Activated naive CD4-positive, alpha-beta T cell treated with anti-CD3 and anti-CD28 coated beads, Interleukin-2, amount 50 U/mL, for 24 hours (primary cell): ENCODE data around the gene LRRC10B.

Experiments used
- H3K27ac Mint-ChIP-seq: one replicate; pipeline ENCODE4 v1.8.0; 2021; ENCODE audit warnings: mild to moderate bottlenecking, mixed read lengths
- H3K27me3 Mint-ChIP-seq: one replicate; pipeline ENCODE4 v1.8.0; 2021; ENCODE audit warnings: mixed read lengths
- H3K36me3 Mint-ChIP-seq: one replicate; pipeline ENCODE4 v1.8.0; 2021; ENCODE audit warnings: mixed read lengths
- H3K4me1 Mint-ChIP-seq: one replicate; pipeline ENCODE4 v1.8.0; 2021; ENCODE audit warnings: mixed read lengths
- H3K4me3 Mint-ChIP-seq: one replicate; pipeline ENCODE4 v1.8.0; 2021; ENCODE audit warnings: mild to moderate bottlenecking, mixed read lengths
- H3K9me3 Mint-ChIP-seq: one replicate; pipeline ENCODE4 v1.8.0; 2021; ENCODE audit warnings: mixed read lengths

LRRC10B gene

GRCh38 chr11:61542024-61542461, 33.5 kb downstream of the LRRC10B start:
- no peaks in the 10 kb centered on the region for H3K9me3 Mint-ChIP-seq
- H3K4me3 Mint-ChIP-seq: no peak overlapping the region
- no peak overlapping the region for H3K27ac Mint-ChIP-seq
- peaks cover 9% of the 10 kb centered on the region for H3K27me3 Mint-ChIP-seq
- no peaks in the 10 kb centered on the region for H3K36me3 Mint-ChIP-seq
- no peaks in the 10 kb centered on the region for H3K4me1 Mint-ChIP-seq

DNA sequence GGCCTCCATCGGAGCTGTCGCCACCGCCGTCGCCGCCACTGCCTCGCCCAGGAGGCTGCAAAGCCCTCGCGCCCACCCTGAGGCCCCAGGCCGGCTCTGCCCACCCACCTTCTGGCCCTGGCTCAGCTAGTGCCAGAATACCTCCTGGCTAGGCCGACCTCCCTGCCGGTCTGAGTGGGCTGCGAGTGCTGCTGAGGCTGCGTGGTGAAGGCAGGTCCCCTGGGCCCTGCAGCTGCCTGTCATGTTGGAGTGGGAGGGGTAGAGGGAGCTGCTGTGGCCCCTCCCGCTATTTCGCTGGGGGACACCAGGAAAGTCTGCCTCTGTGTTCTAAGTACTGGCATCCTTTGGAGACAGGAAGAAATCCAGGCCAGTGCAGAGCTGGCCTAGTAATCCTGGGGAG, 34.2 kb downstream of the LRRC10B start:
- Mint-ChIP-seq H3K4me1 (no peaks in the 10 kb centered on the region), H3K27ac (no peak overlapping the region), H3K27me3 (peaks cover 9% of the 10 kb centered on the region), H3K9me3 (no peaks in the 10 kb centered on the region), H3K36me3 (no peaks in the 10 kb centered on the region), H3K4me3 (no peak overlapping the region)

- Mint-ChIP-seq H3K9me3 (no peaks in the 10 kb centered on the region), H3K36me3 (no peaks in the 10 kb centered on the region), H3K4me1 (no peaks in the 10 kb centered on the region), H3K4me3 (no peak overlapping the region), H3K27ac (no peak overlapping the region), H3K27me3 (peaks cover 9% of the 10 kb centered on the region)
Measured at GRCh38 chr11:61543606-61544306, 35.2 kb downstream of the LRRC10B start.

DNA sequence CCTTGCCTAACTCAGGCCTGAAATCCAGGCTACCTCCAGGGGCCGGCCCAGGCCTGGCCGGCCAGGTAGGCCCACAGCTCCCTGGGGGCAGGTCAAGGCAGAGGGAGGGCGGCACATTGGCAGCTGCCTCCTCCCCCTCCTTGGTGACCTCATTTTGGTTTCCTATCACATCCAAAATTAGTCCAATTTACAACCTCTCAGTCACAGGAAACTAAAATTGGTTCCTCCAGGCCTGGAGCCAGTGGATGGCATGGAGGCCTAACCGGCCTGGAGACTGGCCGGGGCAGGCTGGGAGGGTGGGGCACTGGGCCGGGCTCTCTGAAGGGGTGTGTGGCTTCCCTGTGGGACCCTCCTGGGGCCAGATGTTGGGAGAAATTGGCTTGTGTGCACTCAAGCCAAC, 35.9 kb downstream of the LRRC10B start:
- Mint-ChIP-seq H3K27me3 (peaks cover 11% of the 10 kb centered on the region), H3K27ac (no peak overlapping the region), H3K4me3 (no peak overlapping the region)

GRCh38 chr11:61545341-61545740, 36.8 kb downstream of the LRRC10B start:
- no peaks in the 10 kb centered on the region for H3K9me3 Mint-ChIP-seq
- no peaks in the 10 kb centered on the region for H3K36me3 Mint-ChIP-seq
- no peaks in the 10 kb centered on the region for H3K4me1 Mint-ChIP-seq
- H3K4me3 Mint-ChIP-seq: no peak overlapping the region
- H3K27me3 Mint-ChIP-seq: peaks cover 11% of the 10 kb centered on the region
- no peak overlapping the region for H3K27ac Mint-ChIP-seq

More for the DNA sequence above, 35.9 kb downstream of the LRRC10B start:
- H3K36me3 Mint-ChIP-seq: no peaks in the 10 kb centered on the region
- H3K4me1 Mint-ChIP-seq: no peaks in the 10 kb centered on the region
- no peaks in the 10 kb centered on the region for H3K9me3 Mint-ChIP-seq

- Mint-ChIP-seq H3K36me3 (no peaks in the 10 kb centered on the region), H3K9me3 (no peaks in the 10 kb centered on the region), H3K27ac (no peak overlapping the region), H3K4me1 (no peaks in the 10 kb centered on the region), H3K27me3 (peaks cover 11% of the 10 kb centered on the region), H3K4me3 (no peak overlapping the region)
Measured at GRCh38 chr11:61545921-61546320, 37.4 kb downstream of the LRRC10B start.

DNA sequence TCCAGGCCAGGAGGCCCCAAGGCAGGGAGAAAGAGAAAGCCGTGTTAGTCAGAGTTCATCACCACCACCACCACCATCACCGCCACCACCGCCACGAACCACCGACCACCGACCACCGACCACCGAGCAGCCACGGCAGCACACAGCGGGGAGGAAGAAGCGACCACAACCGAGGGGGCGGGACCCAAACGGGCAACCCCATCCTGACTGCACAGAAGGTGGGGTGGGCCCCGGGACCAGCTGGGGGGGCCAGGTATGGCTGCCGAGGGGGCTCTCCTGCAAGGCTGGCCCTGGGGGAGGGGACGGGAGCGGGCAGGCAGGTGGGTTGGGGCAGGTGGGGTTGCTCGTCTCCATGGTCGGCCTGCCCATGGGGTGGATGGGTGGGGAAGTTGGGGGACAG, 38.1 kb downstream of the LRRC10B start:
- no peak overlapping the region for H3K27ac Mint-ChIP-seq
- no peaks in the 10 kb centered on the region for H3K9me3 Mint-ChIP-seq
- no peaks in the 10 kb centered on the region for H3K36me3 Mint-ChIP-seq
- H3K4me1 Mint-ChIP-seq: no peaks in the 10 kb centered on the region
- H3K4me3 Mint-ChIP-seq: no peak overlapping the region
- H3K27me3 Mint-ChIP-seq: peaks cover 9% of the 10 kb centered on the region

- Mint-ChIP-seq H3K4me3 (no peak overlapping the region), H3K4me1 (no peaks in the 10 kb centered on the region), H3K36me3 (no peaks in the 10 kb centered on the region), H3K27me3 (peaks cover 9% of the 10 kb centered on the region), H3K27ac (no peak overlapping the region), H3K9me3 (no peaks in the 10 kb centered on the region)
Measured at GRCh38 chr11:61547246-61547645, 38.7 kb downstream of the LRRC10B start.

GRCh38 chr11:61549177-61549576, 40.6 kb downstream of the LRRC10B start:
- Mint-ChIP-seq H3K36me3 (no peaks in the 10 kb centered on the region), H3K4me1 (peaks cover 5% of the 10 kb centered on the region), H3K27me3 (peaks cover 20% of the 10 kb centered on the region), H3K4me3 (no peak overlapping the region), H3K9me3 (no peaks in the 10 kb centered on the region), H3K27ac (no peak overlapping the region)

DNA sequence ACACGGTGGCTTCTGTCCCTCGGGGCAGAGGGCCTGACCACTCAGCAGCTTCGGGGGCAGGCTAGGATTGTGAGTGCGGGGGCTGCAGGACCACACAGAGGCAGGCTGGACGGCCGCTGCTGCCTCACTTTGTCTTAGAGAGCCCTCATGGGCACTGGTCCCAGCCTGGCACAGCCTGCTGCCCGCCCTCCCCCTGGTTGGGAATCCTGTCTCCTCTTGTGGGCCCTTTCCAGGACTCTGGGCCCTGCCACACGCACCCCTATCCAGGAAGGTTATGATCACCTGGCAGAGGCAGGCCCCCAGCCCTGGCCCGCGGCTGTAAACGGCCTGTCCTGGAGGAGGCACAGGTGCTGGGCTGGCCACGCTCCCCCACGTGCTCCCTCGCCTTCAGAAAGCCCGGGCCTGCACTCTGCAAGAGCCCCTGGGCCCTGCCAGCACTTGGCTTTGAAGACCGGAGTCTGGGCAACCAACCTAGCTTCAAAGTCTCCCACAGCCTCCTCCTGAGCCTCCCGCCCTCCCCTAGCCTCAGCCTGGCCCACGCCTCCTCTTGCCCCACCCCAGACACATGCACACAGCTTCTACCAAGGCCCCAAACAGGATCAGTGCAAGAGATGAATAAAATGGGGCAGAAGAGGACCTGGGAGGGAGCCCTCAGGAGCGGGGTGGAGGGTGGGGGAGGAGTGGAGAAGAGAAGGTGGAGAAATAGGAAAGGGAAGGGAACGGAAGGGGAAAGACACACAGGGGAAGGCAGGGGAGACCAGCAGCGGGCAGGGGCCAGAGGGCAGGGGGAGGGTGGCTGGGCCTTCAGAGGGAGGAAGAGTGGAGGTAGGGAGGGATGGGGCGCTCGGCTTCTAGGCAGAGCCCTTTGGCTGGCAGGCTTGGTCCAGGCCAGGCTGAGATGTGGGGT, 41.4 kb downstream of the LRRC10B start:
- H3K4me1 Mint-ChIP-seq: peaks cover 10% of the 10 kb centered on the region
- no peaks in the 10 kb centered on the region for H3K9me3 Mint-ChIP-seq
- H3K4me3 Mint-ChIP-seq: no peak overlapping the region
- H3K36me3 Mint-ChIP-seq: no peaks in the 10 kb centered on the region
- peaks cover 25% of the 10 kb centered on the region for H3K27me3 Mint-ChIP-seq
- no peak overlapping the region for H3K27ac Mint-ChIP-seq

- H3K27me3 Mint-ChIP-seq: peaks cover 21% of the 10 kb centered on the region
- no peaks in the 10 kb centered on the region for H3K9me3 Mint-ChIP-seq
Measured at GRCh38 chr11:61550665-61551227, 42.2 kb downstream of the LRRC10B start.

DNA sequence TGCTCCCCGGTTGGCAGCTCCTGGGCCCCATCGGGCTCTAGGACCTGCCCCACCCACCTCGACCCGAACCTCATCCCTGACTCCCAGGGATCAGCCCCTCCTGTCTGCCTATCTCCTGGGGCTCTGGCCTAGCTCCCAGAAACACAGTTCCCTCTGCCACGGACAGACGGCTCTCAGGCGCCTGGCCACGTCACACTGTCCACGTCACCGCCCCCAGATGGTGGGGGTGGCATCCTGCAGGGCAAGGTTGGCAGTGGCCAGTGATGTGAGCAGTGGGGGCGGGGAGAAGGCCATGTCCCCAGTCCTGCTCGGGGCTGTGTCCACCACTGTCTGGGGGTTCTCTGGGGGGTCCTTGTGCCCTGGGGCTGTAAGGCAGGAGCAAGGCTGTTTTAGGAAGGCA, 43.1 kb downstream of the LRRC10B start:
- Mint-ChIP-seq H3K36me3 (no peaks in the 10 kb centered on the region), H3K9me3 (no peaks in the 10 kb centered on the region), H3K4me1 (peaks cover 10% of the 10 kb centered on the region), H3K27me3 (peaks cover 27% of the 10 kb centered on the region), H3K27ac (no peak overlapping the region), H3K4me3 (no peak overlapping the region)

More at GRCh38 chr11:61550665-61551227, 42.2 kb downstream of the LRRC10B start:
- Mint-ChIP-seq H3K36me3 (no peaks in the 10 kb centered on the region), H3K27ac (no peak overlapping the region), H3K4me1 (peaks cover 10% of the 10 kb centered on the region), H3K4me3 (no peak overlapping the region)

- Mint-ChIP-seq H3K36me3 (no peaks in the 10 kb centered on the region), H3K4me3 (no peak overlapping the region), H3K9me3 (no peaks in the 10 kb centered on the region), H3K27ac (no peak overlapping the region), H3K4me1 (peaks cover 10% of the 10 kb centered on the region), H3K27me3 (peaks cover 32% of the 10 kb centered on the region)
Measured at GRCh38 chr11:61552108-61552635, 43.6 kb downstream of the LRRC10B start.

DNA sequence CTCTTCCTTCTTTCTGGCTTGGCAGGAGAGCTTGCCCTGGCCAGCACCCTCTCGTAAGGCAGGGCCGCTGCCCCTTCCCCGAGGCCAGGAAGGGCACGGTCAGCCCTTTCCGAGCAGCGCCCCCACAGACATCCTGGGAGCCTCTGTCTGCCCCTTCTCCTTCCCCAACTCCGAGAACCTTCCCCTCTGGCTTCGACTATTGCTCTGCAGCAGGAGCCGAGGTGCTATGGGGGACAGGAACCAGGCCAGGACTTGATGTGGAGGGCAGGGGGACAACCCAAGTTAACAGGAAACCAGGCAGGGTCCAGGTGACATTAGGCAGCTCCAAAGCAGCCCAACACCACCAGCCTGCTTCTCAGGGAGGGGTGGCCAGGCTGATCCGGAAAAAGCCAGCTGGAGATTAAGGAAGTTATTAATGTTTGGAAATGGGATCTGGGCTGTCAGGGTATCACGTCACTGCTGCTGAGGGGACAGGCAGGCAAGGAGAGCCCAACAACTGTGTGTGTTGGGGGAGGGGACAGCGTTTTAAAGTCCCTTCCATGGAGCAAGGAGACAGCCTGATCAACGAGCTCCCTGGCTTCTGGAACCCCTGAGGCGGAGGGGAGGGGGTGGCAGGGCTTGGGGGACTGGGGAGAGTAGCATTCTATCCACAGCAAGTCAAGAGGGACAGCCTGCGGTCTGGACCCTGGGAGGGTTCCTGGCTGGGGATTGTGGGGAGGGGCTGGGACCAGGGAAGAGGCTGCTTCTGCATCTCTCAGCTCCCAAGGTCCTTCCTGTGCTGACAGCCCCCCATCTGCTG, 45.0 kb downstream of the LRRC10B start:
- no peaks in the 10 kb centered on the region for H3K9me3 Mint-ChIP-seq
- H3K27ac Mint-ChIP-seq: no peak overlapping the region
- no peak overlapping the region for H3K4me3 Mint-ChIP-seq
- peaks cover 10% of the 10 kb centered on the region for H3K4me1 Mint-ChIP-seq
- H3K27me3 Mint-ChIP-seq: peaks cover 38% of the 10 kb centered on the region
- H3K36me3 Mint-ChIP-seq: no peaks in the 10 kb centered on the region
